Left hindlimb (tissue), 1 donor: Measurements from ENCODE around the gene PARD6A.

Source experiments
- DNase-seq: peaks from one replicate; pipeline ENCODE4 v3.0.0-alpha.2; 2018

The PARD6A gene

GRCh38 chr16:67697422-67698185 is 36.8 kb downstream of the PARD6A start:
- no peak for DNase-seq

- DNase-seq, result no peak
Observed at GRCh38 chr16:67699265-67699664, 38.5 kb downstream of the PARD6A start.

- no peak for DNase-seq
Observed at GRCh38 chr16:67701420-67701819, 40.7 kb downstream of the PARD6A start.

- DNase-seq, result no peak
Observed at GRCh38 chr16:67702130-67702529, 41.4 kb downstream of the PARD6A start.

GRCh38 chr16:67703626-67704025 is 42.9 kb downstream of the PARD6A start:
- DNase-seq, result no peak

- no peak for DNase-seq
Observed at GRCh38 chr16:67704110-67704509, 43.4 kb downstream of the PARD6A start.

DNA sequence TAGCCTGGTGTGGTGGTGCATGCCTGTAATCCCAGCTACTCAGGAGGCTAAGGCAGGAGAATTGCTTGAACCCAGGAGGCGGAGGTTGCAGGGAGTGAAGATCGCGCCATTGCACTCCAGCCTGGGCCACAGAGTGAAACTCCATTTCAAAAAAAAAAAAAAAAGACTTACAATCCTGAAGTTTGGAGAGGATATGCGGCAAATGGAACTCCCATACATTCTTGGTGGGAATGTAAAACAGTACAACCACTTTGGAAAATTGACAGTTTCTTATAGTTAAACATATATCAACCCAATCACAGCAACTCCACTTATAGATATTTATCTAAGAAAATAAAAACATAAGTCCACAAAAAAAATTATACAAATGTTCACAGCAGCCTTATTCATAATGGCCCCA is 46.5 kb downstream of the PARD6A start:
- no peak for DNase-seq

DNA sequence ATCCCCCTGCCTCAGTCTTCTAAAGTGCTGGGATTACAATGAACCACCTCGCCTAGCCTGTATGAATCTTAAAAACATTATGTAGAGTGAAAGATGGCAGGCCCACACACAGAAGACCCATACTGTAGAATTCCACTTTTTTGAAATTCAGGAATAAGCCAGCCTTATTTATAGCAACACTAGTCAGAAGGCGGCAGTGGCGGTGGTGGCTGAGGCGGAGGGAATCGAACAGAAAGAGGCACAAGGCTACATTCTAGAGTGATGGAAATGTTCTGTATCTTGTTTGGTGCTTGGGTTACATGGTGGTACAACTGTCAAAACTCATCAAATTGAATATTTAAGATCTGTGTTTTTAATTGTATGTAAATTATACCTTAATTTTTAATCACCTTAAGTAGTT is 47.0 kb downstream of the PARD6A start:
- no peak for DNase-seq

GRCh38 chr16:67708368-67708771 is 47.6 kb downstream of the PARD6A start:
- no peak for DNase-seq

DNA sequence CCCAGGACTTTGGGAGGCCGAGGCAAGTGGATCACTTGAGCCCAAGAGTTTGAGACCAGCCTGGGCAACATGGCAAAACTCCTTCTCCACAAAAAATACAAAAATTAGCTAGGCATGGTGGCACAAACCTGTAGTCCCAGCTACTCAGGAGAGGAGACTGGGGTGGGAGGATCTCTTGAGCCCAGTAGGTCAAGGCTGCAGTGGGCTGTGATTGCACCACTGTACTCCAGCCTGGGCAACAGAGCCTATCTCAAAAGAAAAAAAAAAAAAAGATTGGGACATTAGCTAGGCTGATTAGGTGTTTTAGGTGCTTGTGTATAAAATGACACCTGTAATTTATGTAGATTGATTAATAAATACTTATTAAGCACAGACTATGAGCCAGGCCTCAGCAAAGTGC is 48.3 kb downstream of the PARD6A start:
- no peak for DNase-seq

DNA sequence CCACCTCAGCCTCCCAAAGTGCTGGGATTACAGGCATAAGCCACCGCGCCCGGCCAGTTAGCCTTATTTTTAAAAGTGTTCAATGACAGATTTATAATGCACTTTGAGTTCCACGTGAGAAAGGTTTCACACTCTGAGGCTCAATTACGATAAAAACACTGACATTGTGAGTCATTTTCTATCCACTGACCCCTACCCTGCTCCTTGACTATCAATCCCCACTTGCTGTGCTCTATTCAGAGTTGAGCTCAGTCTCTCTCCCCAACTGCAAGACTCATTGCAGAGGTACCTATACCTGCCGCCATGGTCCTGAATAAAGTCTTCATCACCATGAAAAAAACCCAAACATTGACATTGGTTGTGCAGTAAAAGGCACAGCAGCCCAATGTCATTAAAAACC is 49.8 kb downstream of the PARD6A start:
- DNase-seq, result no peak
